Stimulated activated CD8-positive, alpha-beta memory T cell treated with anti-CD3 and anti-CD28 coated beads, Interleukin-12 subunit alpha, Interleukin-12 subunit beta, amount 100 ng/mL, for 24 hours (primary cell): ENCODE measurements around the gene TAF3.

ENCODE experiments used
- DNase-seq: peaks from one replicate; pipeline ENCODE4 v3.0.0-alpha.2; 2020; ENCODE audit errors: extremely low read depth

The TAF3 gene

GRCh38 chr10:7967035-7967434 lies 148.7 kb downstream of the TAF3 start:
- DNase-seq, result no peak

GRCh38 chr10:7968510-7969112 lies 150.3 kb downstream of the TAF3 start:
- no peak for DNase-seq

- DNase-seq, result no peak
These were observed 151.3 kb downstream of the TAF3 start for GRCh38 chr10:7969623-7970022.

GRCh38 chr10:7971949-7972348 lies 153.6 kb downstream of the TAF3 start:
- DNase-seq, result no peak

- no peak for DNase-seq
These were observed 154.1 kb downstream of the TAF3 start for GRCh38 chr10:7972367-7972766.

GRCh38 chr10:7980196-7980595 lies 161.9 kb downstream of the TAF3 start:
- no peak for DNase-seq

GRCh38 chr10:7982727-7983126 lies 164.4 kb downstream of the TAF3 start:
- no peak for DNase-seq

GRCh38 chr10:7984325-7984724 lies 166.0 kb downstream of the TAF3 start:
- no peak for DNase-seq

- no peak for DNase-seq
These were observed 166.6 kb downstream of the TAF3 start for GRCh38 chr10:7984896-7985295.

GRCh38 chr10:7986851-7987250 lies 168.5 kb downstream of the TAF3 start:
- DNase-seq, result no peak

- DNase-seq, result no peak
These were observed 170.7 kb downstream of the TAF3 start for GRCh38 chr10:7988989-7989388.

GRCh38 chr10:7998831-7999230 lies 180.5 kb downstream of the TAF3 start:
- no peak for DNase-seq

GRCh38 chr10:8004469-8005000 lies 186.2 kb downstream of the TAF3 start:
- no peak for DNase-seq

- no peak for DNase-seq
These were observed 188.1 kb downstream of the TAF3 start for GRCh38 chr10:8006274-8006999.

- no peak for DNase-seq
These were observed 190.7 kb downstream of the TAF3 start for GRCh38 chr10:8009031-8009430.

GRCh38 chr10:8013006-8013405 lies 194.7 kb downstream of the TAF3 start:
- DNase-seq, result no peak

- DNase-seq, result no peak
These were observed 195.3 kb downstream of the TAF3 start for GRCh38 chr10:8013619-8014018.

- no peak for DNase-seq
These were observed 196.3 kb downstream of the TAF3 start for GRCh38 chr10:8014649-8015048.

- DNase-seq, result no peak
These were observed 199.0 kb downstream of the TAF3 start for GRCh38 chr10:8017277-8017676.

GRCh38 chr10:8023321-8023720 lies 205.0 kb downstream of the TAF3 start:
- no peak for DNase-seq

GRCh38 chr10:8023851-8024250 lies 205.5 kb downstream of the TAF3 start:
- DNase-seq, result no peak

GRCh38 chr10:8026349-8027259 lies 208.3 kb downstream of the TAF3 start:
- no peak for DNase-seq
